Spinal cord (tissue), 10 donors: Measurements from ENCODE around the gene MTCL1. TPM values are rescaled to one million over a fixed set of nuclear protein-coding genes. Genes with fewer than 3 reads are reported as not detected.

Source experiments
- DNase-seq, 6 donors: peaks; one replicate each; pipeline versions ENCODE4 v3.0.0 to v3.0.0-alpha.2; 2013 to 2015; ENCODE audit warnings: low spot score in 6 of 6, low read depth in 4 of 6
- H3K27ac ChIP-seq: one replicate; pipeline ENCODE4 v1.5.1; 2013; ENCODE audit warnings: low read depth, low read length, control low read depth
- H3K27me3 ChIP-seq: one replicate; pipeline ENCODE4 v1.6.1; 2013; ENCODE audit warnings: low read length; ENCODE audit not compliant: control insufficient read depth, insufficient read depth
- H3K36me3 ChIP-seq: one replicate; pipeline ENCODE4 v1.6.1; 2013; ENCODE audit warnings: low read length; ENCODE audit not compliant: control insufficient read depth, insufficient read depth
- H3K4me1 ChIP-seq: one replicate; pipeline ENCODE4 v1.6.1; 2013; ENCODE audit warnings: low read length; ENCODE audit not compliant: control insufficient read depth, insufficient read depth
- H3K4me3 ChIP-seq: one replicate; pipeline ENCODE4 v1.5.1; 2013; ENCODE audit warnings: low read depth, low read length, control low read depth
- H3K9me3 ChIP-seq: one replicate; pipeline ENCODE4 v1.6.1; 2013; ENCODE audit warnings: low read length; ENCODE audit not compliant: control insufficient read depth, insufficient read depth
- WGBS: methylation state at CpG from one replicate; pipeline ENCODE4 v1.1.5; 2013; ENCODE audit warnings: missing lambda C conversion rate; ENCODE audit not compliant: insufficient coverage; 5-methylcytosine and 5-hydroxymethylcytosine counted together
- polyA plus RNA-seq, 2 donors: library from polyadenylated mRNA; unstranded; fragments of 120-200 nt; gene quantifications; one replicate each; pipeline ENCODE4 v1.2.1, GENCODE V29; 2013; ENCODE audit not compliant: insufficient read length in 2 of 2
- total RNA-seq, 2 donors: library from RNA; depleted of rRNA in 1 of 2; stranded (reverse); fragments of 120-200 nt in 1 of 2; fragments of >200 nt in 1 of 2; gene quantifications; one replicate each; pipeline versions ENCODE4 v1.2.3 to v1.2.4, GENCODE V29; 2013 to 2014
- donor health status: healthy.

The MTCL1 gene
- total and polyA plus RNA-seq, 4 donors = 11.3 to 24.8 (median 19.2) TPM

DNA sequence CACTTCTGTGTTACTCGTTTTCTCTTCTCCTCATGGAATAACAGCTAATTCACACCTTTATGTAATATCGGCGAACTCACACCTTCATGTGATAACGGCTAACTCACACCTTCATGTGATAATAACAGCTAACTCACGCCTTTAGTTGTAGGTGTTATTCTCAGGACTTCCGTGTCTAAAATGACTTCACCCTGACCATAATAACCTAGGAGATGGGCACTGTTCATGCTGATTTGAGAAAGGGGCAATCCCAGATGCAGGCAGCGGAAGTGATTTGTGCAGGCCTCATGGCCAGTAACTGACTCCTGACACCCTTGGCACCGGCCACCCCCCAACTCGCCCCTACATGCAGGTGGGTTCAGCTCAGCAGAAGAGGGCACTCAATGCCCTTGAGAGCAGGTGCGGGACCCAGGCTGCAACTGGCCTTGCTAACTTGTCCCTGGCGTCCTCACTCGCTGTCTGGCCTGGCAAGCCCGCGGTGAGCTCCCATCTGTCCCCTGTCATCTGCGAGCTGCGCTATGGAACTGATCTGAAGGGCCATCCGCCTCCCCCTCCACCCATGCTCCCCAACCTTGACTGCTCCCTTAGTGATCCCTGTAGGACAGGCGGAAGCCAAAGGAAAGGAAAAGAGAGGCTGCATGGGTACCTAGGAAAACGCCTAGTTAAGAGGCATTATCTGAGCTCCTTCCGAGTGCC lies 42.6 kb upstream of the MTCL1 start:
- H3K4me3 ChIP-seq = no peak overlapping the region
- DNase-seq = peak in 1 of 6 donors; percentile 32
- H3K36me3 ChIP-seq = peaks cover 3% of the 10 kb centered on the region
- H3K9me3 ChIP-seq = no peaks in the 10 kb centered on the region
- 68% methylated on average over 14 of the region's 20 CpGs for WGBS
- no peaks in the 10 kb centered on the region for H3K27me3 ChIP-seq
- no peak overlapping the region for H3K27ac ChIP-seq
- H3K4me1 ChIP-seq = peaks cover 18% of the 10 kb centered on the region

DNA sequence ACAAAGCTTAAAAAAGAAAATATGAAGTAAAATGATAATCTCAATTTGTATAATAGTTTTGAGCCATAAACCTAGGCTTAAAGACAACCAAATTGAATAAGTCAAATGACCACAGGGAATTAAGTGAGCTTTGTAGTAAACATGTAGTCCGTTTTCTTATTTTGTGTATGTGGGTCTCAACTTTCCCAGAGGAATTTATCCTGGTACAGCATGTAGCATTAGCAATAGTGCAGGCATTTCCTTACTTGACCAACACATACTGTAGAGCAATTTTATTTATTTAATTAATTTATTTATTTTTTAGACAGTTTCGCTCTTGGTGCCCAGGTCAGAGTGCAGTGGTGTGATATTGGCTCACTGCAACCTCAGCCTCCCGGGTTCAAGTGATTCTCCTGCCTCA lies 37.5 kb upstream of the MTCL1 start:
- no peak overlapping the region for H3K27ac ChIP-seq
- no peak overlapping the region for H3K4me3 ChIP-seq
- WGBS = 100% methylated on average over 1 of the region's 3 CpGs
- DNase-seq = no peak
- H3K27me3 ChIP-seq = no peaks in the 10 kb centered on the region
- H3K4me1 ChIP-seq = no peaks in the 10 kb centered on the region
- no peaks in the 10 kb centered on the region for H3K9me3 ChIP-seq
- no peaks in the 10 kb centered on the region for H3K36me3 ChIP-seq

GRCh38 chr18:8668381-8668780 lies 37.0 kb upstream of the MTCL1 start:
- H3K27ac ChIP-seq = no peak overlapping the region
- no peaks in the 10 kb centered on the region for H3K4me1 ChIP-seq
- H3K27me3 ChIP-seq = no peaks in the 10 kb centered on the region
- no peaks in the 10 kb centered on the region for H3K9me3 ChIP-seq
- DNase-seq = no peak
- no peaks in the 10 kb centered on the region for H3K36me3 ChIP-seq
- H3K4me3 ChIP-seq = no peak overlapping the region

DNA sequence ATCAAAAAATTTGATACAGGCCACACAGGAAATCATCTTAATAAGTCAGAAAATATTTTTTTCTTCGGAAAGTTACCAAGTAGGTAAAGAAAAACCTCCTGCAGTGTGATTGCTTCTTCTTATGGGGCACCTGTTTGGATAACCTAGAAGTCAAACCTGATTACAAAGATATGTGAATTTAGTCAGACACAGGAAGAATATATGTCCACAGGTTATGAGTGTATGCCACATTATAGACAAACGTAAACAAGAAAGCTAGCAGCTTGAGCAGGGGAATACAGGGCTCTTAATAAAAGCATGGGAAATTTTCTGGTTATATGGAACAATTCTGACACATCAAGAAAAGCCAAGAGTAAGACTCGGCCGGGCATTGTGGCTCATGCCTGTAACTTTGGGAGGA lies 35.8 kb upstream of the MTCL1 start:
- Histone ChIP-seq H3K9me3 (no peaks in the 10 kb centered on the region), H3K4me3 (no peak overlapping the region), H3K27ac (no peak overlapping the region), H3K27me3 (no peaks in the 10 kb centered on the region), H3K36me3 (no peaks in the 10 kb centered on the region), H3K4me1 (no peaks in the 10 kb centered on the region)
- DNase-seq = no peak
- 100% methylated on average over 2 of the region's 4 CpGs for WGBS

DNA sequence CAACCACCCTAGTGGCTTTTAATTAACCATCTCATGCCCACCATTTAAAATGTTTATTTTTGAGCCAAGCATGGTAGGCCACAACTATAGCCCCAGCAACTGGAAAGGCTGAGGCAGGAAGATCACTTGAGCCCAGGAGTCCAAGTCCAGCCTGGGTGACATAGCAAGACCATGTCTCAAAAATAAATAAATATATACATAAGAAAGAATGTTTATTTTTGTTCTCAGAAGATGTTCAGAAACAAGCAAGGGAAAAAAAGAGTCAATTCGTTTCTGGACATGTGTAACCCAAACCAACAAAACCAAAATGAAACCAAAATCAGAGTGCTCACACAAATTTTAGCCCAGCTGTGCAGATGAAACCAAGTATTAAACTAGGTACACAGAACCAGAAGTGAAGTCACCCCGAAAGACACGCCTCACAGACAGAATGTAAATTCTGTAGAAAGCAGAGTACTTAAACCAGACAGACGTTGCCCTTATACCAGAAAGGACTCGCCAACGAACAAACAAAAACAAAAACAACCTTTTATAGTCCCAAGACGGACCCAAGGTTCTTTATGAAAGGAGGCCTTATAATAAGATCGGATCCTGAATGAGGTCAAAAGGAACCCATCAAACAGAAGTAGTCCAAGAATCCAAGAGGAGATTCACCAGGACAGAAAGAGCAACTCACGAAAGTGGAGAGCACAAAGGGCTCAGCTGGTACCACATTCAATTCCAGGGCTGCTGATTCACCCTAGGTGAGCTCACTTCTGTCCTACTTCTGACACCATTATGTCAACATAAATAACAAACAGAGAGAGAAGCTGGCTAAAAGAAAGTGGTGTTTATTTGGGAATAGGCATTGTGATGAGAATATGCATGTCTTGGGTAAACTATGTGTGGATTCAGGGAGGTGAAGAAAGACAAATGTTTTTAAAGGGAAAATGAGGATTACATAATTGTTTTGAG lies 31.8 kb upstream of the MTCL1 start:
- H3K4me3 ChIP-seq = no peak overlapping the region
- H3K36me3 ChIP-seq = no peaks in the 10 kb centered on the region
- H3K27ac ChIP-seq = no peak overlapping the region
- DNase-seq = no peak
- H3K9me3 ChIP-seq = no peaks in the 10 kb centered on the region
- H3K27me3 ChIP-seq = no peaks in the 10 kb centered on the region
- WGBS = 63% methylated on average over 1 of the region's 9 CpGs
- H3K4me1 ChIP-seq = peaks cover 4% of the 10 kb centered on the region

DNA sequence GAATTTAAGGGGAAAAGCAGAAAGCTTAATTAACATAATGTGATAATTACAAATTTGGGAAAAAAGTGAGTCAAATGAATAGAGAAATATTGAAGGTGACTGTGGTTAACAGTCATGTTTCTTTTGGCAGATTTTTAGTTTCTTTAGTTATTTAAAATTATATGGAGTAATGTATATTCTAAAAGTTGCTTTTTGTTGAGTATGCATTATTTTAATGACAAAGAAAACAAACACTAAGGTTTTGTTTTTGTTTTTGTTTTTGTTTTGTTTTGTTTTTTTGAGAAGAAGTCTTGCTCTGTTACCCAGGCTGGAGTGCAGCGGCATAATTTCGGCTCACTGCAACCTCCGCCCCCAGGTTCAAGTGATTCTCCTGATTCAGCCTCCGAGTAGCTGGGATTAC lies 30.3 kb upstream of the MTCL1 start:
- Histone ChIP-seq H3K36me3 (no peaks in the 10 kb centered on the region), H3K27me3 (no peaks in the 10 kb centered on the region), H3K4me1 (peaks cover 4% of the 10 kb centered on the region), H3K27ac (no peak overlapping the region), H3K9me3 (no peaks in the 10 kb centered on the region), H3K4me3 (no peak overlapping the region)
- no peak for DNase-seq
- 97% methylated on average over 3 of the region's 4 CpGs for WGBS

DNA sequence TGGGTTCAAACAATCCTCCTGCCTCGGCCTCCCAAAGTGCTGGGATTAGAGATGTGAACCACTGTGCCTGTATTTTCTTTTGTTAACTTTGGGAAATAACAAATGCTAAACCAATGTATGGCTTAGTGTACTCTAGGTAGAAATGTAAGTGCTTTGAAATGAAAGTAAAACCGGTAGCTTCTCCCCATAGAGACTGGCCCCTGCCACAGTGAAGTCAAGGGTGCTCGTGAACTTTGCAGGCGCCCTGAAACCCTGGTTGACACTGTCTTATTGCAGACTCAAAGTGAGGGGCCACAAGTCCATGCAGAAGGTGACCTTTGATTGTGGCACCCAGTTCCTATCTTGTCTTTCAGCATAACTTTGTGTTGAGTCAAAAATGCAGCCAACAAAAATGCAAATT lies 24.2 kb upstream of the MTCL1 start:
- no peaks in the 10 kb centered on the region for H3K27me3 ChIP-seq
- no peaks in the 10 kb centered on the region for H3K9me3 ChIP-seq
- H3K27ac ChIP-seq = no peak overlapping the region
- DNase-seq = no peak
- WGBS = 91% methylated on average over 3 of the region's 4 CpGs
- peaks cover 11% of the 10 kb centered on the region for H3K4me1 ChIP-seq
- no peaks in the 10 kb centered on the region for H3K36me3 ChIP-seq
- H3K4me3 ChIP-seq = no peak overlapping the region

DNA sequence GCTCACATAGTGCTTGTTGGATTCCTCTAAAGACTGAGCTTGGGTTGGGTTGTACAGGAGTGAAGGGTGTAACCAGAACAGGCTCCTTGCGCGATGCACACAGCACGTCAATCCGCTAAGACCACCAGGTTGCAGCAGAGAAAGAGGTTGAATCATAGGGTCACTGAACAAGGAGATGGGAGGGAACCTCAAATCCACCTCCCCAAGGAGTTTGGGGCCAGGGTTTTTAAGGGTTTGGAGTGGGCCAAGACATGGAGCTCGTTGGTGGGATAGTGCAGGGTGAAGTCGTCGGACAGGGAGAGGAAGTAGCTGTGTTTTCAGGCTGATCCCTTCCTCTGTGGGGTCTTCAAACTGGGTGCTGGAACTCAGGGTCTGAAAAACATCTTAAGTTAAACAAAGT lies 20.8 kb upstream of the MTCL1 start:
- Histone ChIP-seq H3K36me3 (no peaks in the 10 kb centered on the region), H3K27ac (no peak overlapping the region), H3K9me3 (no peaks in the 10 kb centered on the region), H3K4me3 (no peak overlapping the region), H3K4me1 (peaks cover 10% of the 10 kb centered on the region), H3K27me3 (no peaks in the 10 kb centered on the region)
- DNase-seq = no peak
- 85% methylated on average over 3 of the region's 7 CpGs for WGBS

- 49% methylated on average over 11 of the region's 13 CpGs for WGBS
- Histone ChIP-seq H3K27ac (no peak overlapping the region), H3K36me3 (no peaks in the 10 kb centered on the region), H3K9me3 (no peaks in the 10 kb centered on the region), H3K27me3 (no peaks in the 10 kb centered on the region), H3K4me3 (no peak overlapping the region), H3K4me1 (peaks cover 10% of the 10 kb centered on the region)
- peak in 1 of 6 donors; percentile 26 for DNase-seq
These were observed 20.0 kb upstream of the MTCL1 start for GRCh38 chr18:8685141-8685913.
